DMS153 (cell line): ENCODE measurements around the gene ASB5.
"Not testable (repeated sequence)": the region's sequence is repeated elsewhere in the genome, so short reads cannot be mapped to it uniquely, and the experiment has no call there.

Experiments
- DNase-seq: peaks from one replicate; lab custom pipeline; 2025; lab: John Stamatoyannopoulos, UW

Gene ASB5, protein sequence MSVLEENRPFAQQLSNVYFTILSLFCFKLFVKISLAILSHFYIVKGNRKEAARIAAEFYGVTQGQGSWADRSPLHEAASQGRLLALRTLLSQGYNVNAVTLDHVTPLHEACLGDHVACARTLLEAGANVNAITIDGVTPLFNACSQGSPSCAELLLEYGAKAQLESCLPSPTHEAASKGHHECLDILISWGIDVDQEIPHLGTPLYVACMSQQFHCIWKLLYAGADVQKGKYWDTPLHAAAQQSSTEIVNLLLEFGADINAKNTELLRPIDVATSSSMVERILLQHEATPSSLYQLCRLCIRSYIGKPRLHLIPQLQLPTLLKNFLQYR

DNA sequence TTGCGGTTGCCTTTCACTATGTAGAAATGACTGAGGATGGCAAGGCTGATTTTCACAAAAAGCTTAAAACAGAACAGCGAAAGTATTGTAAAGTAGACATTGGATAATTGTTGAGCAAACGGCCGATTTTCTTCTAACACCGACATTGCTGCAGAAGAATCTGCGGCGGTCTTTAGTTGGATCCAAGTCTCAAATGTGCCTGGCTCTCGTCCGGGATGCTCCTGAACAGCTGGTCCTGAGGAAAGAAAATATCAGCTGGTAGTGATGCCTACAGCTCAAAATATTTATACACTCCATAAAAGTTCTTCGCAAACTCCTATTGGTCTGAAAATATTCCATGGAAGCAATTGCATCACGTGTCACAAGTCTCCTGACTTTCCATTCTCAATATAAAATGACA lies at the start of gene ASB5:
Gene ASB5 (minus strand): TSS at position 260 of the 400 bp plus-strand sequence. CDS start 114 bp downstream, at position 146.
- DNase-seq = no peak

GRCh38 chr4:176313596-176314336 lies 44.7 kb upstream of the ASB5 start:
- no peak for DNase-seq

DNA sequence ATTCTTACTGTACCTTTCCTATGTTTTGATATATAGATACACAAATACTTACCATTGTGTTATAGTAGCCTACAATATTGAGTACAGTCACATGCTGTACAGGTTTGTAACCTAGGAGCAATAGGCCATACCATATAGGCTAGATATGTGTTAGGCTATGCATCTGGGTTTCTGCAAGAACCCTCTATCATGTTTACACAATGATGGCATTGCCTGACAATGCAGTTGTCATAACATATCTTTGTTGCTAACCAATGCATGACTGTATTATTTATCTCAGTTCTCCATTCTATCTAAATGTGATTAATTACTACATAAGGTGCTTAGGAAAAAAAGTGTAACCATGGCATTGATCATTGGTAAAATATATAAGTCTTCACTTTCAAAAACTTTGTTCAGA lies 40.8 kb upstream of the ASB5 start:
- no peak for DNase-seq

DNA sequence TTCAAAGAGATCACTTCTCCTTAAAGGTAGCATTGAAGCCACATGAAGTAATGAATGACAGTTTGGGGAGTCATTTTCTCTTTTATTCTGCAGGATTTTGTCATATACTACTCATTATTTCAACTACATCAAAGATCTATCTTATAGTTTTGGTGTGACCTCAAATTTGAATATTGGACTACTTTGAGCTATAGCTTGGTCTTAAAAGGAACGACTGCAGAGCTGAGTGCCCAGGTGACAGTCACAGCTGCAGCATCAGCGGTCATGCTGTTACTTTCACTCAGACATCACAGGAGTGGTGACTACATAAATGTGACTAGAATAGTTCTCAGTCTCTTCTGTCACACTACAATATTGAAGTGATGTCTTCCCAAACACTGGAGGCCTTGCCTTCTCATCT lies 40.0 kb upstream of the ASB5 start:
- DNase-seq = no peak

DNA sequence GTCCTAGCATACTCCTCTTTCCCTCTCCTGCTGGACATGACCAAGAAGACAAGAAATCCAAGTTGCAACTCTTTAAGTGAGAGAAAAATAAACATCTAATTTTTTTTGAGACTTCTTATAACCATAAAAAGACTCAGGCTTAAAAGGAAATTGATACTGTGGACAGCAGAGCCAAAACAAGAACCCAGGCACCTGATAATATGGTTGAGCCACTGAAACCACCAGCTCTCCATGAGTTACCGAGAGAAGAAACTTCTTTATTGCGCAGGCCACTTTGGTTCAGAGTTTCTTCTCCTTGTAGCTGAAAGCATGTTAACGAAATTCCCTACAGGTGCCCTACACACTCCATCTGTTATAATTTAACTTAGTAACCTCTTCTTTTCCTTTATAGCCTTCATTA lies 39.4 kb upstream of the ASB5 start:
- DNase-seq = no peak

GRCh38 chr4:176307666-176307930 lies 38.6 kb upstream of the ASB5 start:
- DNase-seq = no peak

DNA sequence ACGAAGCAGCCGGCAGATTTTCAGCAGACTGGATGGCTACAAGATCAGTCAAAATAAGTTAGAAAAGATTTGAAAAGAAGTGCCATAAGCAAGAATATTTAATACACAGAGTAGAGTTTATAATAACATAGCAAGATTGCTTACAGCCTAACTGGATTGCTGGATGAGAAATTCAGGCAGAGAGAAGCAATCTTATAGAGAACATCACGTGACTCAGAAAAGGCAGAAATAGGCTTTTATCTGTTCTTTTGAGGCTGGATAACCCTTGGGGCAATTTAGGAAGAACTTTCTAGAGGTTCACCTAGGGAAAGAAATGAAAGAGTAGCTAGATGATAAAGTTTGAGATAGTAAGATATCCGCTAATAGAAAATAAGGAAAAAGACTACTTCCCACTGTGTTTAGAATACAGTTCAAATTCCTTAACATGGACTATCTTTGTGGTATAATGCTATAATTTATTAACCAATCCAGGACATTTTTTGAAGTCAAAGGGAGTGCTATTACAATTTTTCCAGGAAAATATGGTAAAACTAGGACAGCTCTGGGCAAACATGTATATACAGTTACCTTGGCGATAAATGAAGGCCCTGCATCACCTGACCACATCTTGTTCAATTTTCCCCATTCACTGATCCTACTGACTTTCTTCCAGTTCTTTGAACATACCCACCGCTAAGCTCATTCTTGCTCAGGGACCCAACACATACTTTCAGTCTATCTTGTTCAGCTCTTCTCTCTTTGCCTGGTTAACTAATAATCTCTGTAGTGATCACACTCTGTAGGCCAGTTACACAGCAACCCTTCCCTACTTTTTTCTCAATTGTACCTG lies 38.0 kb upstream of the ASB5 start:
- no peak for DNase-seq

DNA sequence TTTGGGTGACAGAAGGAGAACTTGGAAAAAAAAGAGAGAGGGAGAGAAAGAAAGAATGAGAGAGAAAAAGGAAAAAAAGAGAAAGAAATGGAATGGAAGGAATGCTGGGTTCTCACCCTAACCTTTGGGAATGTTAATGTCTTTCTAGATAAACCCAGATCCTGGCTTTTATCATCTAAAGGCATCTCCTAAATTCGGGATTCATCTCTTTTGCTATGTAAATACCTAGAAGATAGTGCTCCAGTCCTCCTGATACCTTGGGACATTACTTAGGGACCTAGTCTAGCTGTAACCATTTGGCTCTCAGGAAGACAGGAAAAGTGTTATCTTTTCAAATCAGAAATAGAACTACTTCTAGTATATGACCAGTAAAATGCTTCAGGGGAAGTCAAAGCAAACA lies 34.9 kb upstream of the ASB5 start:
- no peak for DNase-seq

- no peak for DNase-seq
Measured at GRCh38 chr4:176302283-176303275, 33.6 kb upstream of the ASB5 start.

DNA sequence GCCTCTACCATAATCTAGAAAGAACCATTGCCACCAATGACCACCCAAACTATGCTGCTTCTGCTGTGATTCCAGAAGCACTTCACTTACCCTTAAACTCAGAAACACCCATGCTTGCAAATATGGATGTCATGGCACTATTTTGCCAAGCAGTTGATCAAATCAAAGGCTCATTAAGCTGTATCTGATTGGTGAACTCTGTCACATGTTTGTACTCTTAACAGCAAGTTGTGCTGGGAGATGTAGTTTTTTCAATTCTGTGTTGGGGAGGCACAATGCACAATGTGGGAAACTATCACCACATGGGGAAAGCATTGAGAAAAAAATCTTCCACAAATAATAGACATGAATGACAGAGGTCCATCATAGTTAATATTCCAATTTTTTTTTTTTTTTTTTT lies 31.5 kb upstream of the ASB5 start:
- no peak for DNase-seq

DNA sequence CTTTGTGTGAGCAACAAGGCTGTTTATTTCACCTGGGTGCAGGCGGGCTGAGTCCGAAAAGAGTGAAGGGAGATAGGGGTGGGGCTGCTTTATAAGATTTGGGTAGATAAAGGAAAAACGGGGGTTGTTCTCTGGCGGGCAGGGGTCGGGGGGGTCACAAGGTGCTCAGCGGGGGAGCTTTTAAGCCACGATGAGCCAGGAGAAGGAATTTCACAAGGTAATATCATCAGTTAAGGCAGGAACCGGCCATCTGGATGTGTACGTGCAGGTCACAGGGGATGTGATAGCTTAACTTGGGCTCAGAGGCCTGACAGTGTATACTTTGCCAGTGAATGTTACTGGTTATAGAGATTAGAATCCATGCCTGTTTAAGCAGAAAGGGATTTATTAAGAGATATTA lies 31.0 kb upstream of the ASB5 start:
- DNase-seq = no peak

DNA sequence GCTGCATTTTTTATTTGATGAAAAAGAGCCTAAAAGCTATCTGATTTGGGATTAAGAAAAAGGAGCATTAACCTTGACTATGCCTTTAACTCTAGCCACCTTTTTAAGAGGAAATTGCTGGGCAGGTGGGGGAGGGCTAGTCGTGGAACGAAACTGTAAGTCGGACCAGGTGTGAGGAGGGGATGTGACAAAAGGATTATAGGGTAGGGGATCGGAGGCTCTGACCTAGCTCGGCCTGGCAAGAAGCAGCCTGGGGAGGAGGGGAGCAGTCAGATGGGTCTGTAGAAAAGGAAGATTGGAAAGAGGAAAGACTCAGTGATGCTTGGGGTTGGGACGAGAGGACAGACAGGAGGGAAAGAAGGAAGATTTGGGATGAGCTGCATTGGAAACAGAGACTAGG lies 29.6 kb upstream of the ASB5 start:
- no peak for DNase-seq

DNA sequence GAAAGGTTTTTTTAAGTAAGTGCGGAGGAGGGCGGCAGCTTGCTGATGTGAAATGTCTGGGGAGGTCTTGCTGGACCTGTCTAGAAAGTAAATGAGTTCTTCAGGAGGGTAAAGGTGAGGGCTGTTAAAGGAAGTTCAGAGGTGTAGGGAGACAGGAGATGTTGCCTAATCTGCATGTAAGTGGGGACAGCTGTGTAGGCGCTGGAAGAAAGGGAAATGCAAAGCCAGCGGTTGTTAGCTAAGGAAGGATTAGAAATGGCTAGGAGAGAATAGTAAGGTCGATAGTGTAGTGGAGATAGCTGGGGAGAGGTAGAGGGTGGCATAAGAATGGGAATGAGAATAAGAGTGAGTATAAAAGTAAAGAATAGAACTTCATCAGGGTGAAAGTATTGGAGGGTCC lies 26.9 kb upstream of the ASB5 start:
- not testable (repeated sequence) for DNase-seq

DNA sequence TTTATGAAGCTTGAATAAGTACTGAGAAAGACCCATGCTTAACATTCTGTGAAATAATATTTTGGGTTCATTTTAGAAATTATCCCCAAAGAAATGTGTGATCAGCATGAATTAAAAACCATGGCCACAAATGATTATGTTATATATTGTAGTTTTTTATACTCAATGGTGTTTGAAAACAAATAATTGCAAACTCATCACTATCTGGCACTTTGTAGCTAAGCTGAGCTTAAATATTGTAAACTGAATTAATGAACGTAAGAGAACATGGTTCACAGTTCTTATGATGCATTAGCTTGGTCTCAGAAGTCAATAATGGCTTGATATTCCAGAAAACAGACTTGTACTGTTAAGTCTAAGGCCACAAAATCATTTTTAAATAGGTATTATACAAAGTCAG lies 24.6 kb upstream of the ASB5 start:
- no peak for DNase-seq

GRCh38 chr4:176292920-176293319 lies 23.9 kb upstream of the ASB5 start:
- DNase-seq = no peak

DNA sequence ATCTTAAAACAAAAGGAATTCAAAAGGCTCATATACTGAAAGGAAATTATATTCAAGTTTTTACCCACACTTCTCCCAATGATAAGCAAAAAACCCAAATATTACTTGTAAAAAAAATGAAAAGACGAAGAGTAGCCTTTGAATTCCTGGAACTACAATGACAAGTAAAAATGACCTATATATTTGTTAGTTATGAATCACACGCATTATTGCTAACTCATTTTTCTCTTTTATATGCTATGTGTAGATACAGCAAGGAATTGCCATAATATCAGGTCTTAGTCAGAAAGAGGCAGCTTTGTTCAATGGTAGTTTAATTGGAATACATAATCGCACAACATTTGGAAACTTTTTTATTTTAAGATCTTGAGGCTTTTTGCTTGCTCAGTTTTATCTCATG lies 22.7 kb upstream of the ASB5 start:
- no peak for DNase-seq

DNA sequence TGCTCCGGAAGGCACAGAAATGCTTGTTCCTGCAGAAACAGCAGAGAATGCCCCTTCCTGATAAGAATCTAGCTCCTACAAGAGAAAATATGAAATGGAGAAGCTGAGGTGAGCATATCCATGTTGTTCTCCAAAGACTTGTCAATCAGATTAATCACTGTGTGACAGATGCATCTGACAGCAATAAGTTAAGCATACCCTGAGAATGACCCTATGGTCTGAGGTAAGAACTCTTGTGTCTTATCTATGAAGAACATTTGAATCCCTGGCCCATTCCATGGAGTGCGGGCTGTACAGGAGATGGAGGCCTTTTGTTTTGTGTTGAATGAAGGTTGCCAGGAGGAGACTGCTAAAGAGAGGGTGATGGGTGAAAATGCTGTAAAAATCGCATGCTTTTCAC lies 21.5 kb upstream of the ASB5 start:
- DNase-seq = no peak

GRCh38 chr4:176289561-176289960 lies 20.5 kb upstream of the ASB5 start:
- DNase-seq = no peak

DNA sequence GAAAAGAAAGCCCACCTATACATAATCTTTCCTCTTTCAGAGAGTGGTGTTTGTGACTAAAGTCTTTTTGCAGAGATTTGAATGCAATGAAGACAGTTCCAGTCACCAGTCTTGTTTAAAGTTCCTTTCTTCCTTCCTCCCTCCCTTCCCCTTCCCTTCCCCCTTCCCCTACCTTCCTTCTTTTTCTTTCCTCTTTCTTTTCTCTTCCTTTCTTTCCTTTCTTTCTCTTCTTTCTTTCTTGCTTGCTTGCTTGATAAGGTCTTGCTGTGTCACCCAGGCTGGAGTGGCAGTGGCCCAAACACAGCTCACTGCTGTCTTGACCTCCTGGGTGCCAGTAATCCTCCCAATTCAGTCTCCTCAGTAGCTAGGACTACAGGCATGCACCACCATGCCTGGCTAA lies 19.0 kb upstream of the ASB5 start:
- no peak for DNase-seq

DNA sequence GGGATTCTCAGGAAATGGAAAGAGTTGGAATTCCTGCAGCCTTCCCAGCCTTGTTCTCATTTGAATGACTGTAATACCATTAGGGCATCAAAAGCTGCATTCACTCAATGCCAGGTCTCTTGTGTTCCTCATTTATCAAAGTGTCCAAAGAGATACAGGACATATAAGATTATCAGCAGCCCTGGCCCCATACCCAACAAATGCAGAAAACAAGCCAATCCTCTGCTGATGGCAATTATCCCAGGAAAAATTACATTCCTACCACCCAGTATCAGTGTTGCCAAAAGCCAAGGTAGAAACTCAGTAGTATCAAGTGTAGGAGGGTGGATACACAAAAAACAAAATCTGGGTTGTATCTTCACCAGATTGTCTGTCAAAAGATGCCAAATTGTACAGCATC lies 18.5 kb upstream of the ASB5 start:
- no peak for DNase-seq

GRCh38 chr4:176286728-176287127 lies 17.7 kb upstream of the ASB5 start:
- DNase-seq = no peak

DNA sequence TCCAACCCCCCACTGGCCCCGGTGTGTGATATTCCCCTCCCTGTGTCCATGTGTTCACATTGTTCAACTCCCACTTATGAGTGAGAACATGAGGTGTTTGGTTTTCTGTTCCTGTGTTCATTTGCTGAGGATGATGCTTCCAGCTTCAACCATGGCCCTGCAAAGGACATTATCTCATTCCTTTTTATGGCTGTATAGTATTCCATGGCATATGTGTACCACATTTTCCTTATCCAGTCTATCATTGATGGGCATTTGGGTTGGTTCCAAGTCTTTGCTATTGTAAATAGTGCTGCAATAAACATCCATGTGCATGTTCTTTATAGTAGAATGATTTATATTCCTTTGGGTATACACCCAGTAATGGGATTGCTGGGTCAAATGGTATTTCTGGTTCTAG lies 10.5 kb upstream of the ASB5 start:
- DNase-seq = not testable (repeated sequence)
